ENCODE measurements around the gene GTPBP2. TPM values are rescaled to one million over a fixed set of nuclear protein-coding genes. Genes with fewer than 3 reads are reported as not detected.

Gene GTPBP2
- total RNA-seq, 1 experiment from 2014 or later = 59.4 TPM

GRCh38 chr6:43584892-43585570 is 44.0 kb downstream of the GTPBP2 start:
- ChIA-PET POLR2A (interaction anchor here (0.7 kb wide), 1 partner anchor 347 kb away, joined by 10 read pairs; no protein-coding TSS in a partner anchor), CTCF (interaction anchor here (0.5 to 0.7 kb wide), 2 partner anchors 15 to 356 kb away, joined by 3 to 13 read pairs; no protein-coding TSS in a partner anchor)
- no peaks in the 10 kb centered on the region for H3K27me3 ChIP-seq (ENCODE audit: control insufficient read depth, insufficient read depth, low read length)
- no TSS peak for BruUV-seq (replicated peaks)
- H3K9me3 ChIP-seq (ENCODE audit: control insufficient read depth, insufficient read depth, low read depth, low read length) = no peaks in the 10 kb centered on the region
- H3K27ac ChIP-seq (ENCODE audit: low read length) = no peak overlapping the region
- no peak for DNase-seq (ENCODE audit: low read depth, low spot score)
- no peak for ATAC-seq
- no peaks in the 10 kb centered on the region for H3K4me1 ChIP-seq (ENCODE audit: control insufficient read depth, insufficient read depth, low read length)
- in situ Hi-C loops (cut with HindIII; ENCODE audit: low pct_unique_long_range_greater_than_20kb, low sequenced_read_pairs) (no loop called here), intact Hi-C loops (cut with micrococcal nuclease; ENCODE audit: unreplicated experiment) (no loop called here)
- peaks cover 18% of the 10 kb centered on the region; the same call in 1 of the 2 replicates for H3K36me3 ChIP-seq (ENCODE audit: control insufficient read depth, insufficient read depth, low read length)
- H3K4me3 ChIP-seq (ENCODE audit: low read depth in 2 of 2, low read length in 2 of 2) = no peak overlapping the region
- TF ChIP-seq TCF7L2 (IDR thresholded peaks at IDR 0.05; ENCODE audit: low read depth, low read length) (no peak), REST (IDR thresholded peaks at IDR 0.05; ENCODE audit: insufficient read depth in 1 of 2, low read depth in 2 of 2, low read length in 1 of 2) (no peak), CTCF (IDR thresholded peaks at IDR 0.05) (no peak), SIN3A (IDR thresholded peaks at IDR 0.05; ENCODE audit: borderline replicate concordance, insufficient read depth, low read depth, low read length) (no peak), POLR2AphosphoS5 (IDR thresholded peaks at IDR 0.05; ENCODE audit: low read depth, low read length) (no peak)

GRCh38 chr6:43582911-43583310 is 46.2 kb downstream of the GTPBP2 start:
- intact Hi-C loops (cut with micrococcal nuclease; ENCODE audit: unreplicated experiment) = no loop called here
- peaks cover 9% of the 10 kb centered on the region for H3K4me1 ChIP-seq (ENCODE audit: control insufficient read depth, insufficient read depth, low read length)
- H3K4me3 ChIP-seq (ENCODE audit: low read depth in 2 of 2, low read length in 2 of 2) = no peak overlapping the region
- POLR2A ChIA-PET = no interaction called here
- in situ Hi-C loops (cut with HindIII; ENCODE audit: low pct_unique_long_range_greater_than_20kb, low sequenced_read_pairs) = no loop called here
- H3K36me3 ChIP-seq (ENCODE audit: control insufficient read depth, insufficient read depth, low read length) = peaks cover 14% of the 10 kb centered on the region; the same call in 1 of the 2 replicates
- CTCF ChIA-PET = no interaction called here
- H3K27me3 ChIP-seq (ENCODE audit: control insufficient read depth, insufficient read depth, low read length) = no peaks in the 10 kb centered on the region
- TF ChIP-seq CTCF (IDR thresholded peaks at IDR 0.05) (no peak), TCF7L2 (IDR thresholded peaks at IDR 0.05; ENCODE audit: low read depth, low read length) (no peak), REST (IDR thresholded peaks at IDR 0.05; ENCODE audit: insufficient read depth in 1 of 2, low read depth in 2 of 2, low read length in 1 of 2) (no peak), SIN3A (IDR thresholded peaks at IDR 0.05; ENCODE audit: borderline replicate concordance, insufficient read depth, low read depth, low read length) (no peak), POLR2AphosphoS5 (IDR thresholded peaks at IDR 0.05; ENCODE audit: low read depth, low read length) (no peak)
- no peaks in the 10 kb centered on the region for H3K9me3 ChIP-seq (ENCODE audit: control insufficient read depth, insufficient read depth, low read depth, low read length)
- no peak overlapping the region for H3K27ac ChIP-seq (ENCODE audit: low read length)
- ATAC-seq (no peak), DNase-seq (ENCODE audit: low read depth, low spot score) (no peak)
- no TSS peak for BruUV-seq (replicated peaks)
